ENCODE results near the gene CEP162. TPM values are rescaled to one million over a fixed set of nuclear protein-coding genes. Genes with fewer than 3 reads are reported as not detected.

CEP162 gene
- total RNA-seq, 6 experiments from 2014 or later = 1.7 to 3.8 (median 2.5) TPM

DNA sequence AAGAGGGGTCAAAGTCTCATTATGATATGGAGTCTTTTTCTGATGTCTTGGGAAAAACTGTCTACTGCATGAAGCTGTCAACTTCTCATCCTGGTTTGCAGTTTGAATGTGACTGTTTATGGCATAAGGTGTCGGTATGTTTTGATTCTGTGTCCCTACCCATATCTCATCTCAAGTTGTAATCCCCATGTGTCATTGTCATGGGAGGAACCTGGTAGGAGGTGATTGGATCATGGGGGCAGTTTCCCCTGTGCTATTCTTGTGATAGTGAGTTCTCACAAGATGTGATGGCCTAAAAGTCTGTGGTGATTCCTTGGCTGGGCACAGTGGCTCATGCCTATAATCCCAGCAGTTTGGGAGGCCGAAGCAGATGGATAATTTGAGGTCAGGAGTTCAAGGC, 146.2 kb downstream of the CEP162 start:
- intact Hi-C loops (cut with DNase I) = no loop called here
- no peaks in the 10 kb centered on the region for H3K36me3 ChIP-seq

DNA sequence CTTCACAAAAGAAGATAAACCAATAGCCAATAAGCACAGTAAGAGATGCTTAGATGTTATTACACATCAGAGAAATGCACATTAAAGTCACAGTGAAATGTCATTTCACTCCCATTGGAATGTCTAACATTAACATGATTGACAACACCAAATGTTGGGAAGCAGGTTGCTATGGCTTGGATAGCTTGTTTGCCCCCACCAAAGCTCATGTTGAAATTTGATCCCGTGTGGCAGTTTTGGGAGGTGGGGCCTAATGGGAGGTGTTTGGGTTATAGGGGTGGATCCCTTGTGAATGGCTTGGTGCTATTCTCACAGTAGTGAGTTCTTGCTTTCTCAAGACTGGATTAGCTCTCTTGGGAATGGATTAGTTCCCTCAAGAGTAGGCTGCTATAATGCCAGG, 149.1 kb downstream of the CEP162 start:
- Histone ChIP-seq H3K9me3 (no peaks in the 10 kb centered on the region), H3K27ac (no peak overlapping the region), H3K4me3 (no peak overlapping the region), H3K36me3 (no peaks in the 10 kb centered on the region), H3K4me1 (no peaks in the 10 kb centered on the region), H3K27me3 (no peaks in the 10 kb centered on the region)
- intact Hi-C loops (cut with DNase I) = no loop called here
- WGBS (ENCODE audit: insufficient coverage, low coverage, low lambda C conversion rate, missing lambda C conversion rate) = no CpG with 5 or more reads among the region's 1 CpG
- ATAC-seq (no peak), DNase-seq (no peak)
- TF ChIP-seq POLR2A (IDR thresholded peaks at IDR 0.05) = no peak
- TF ChIP-seq, protein P1, sequence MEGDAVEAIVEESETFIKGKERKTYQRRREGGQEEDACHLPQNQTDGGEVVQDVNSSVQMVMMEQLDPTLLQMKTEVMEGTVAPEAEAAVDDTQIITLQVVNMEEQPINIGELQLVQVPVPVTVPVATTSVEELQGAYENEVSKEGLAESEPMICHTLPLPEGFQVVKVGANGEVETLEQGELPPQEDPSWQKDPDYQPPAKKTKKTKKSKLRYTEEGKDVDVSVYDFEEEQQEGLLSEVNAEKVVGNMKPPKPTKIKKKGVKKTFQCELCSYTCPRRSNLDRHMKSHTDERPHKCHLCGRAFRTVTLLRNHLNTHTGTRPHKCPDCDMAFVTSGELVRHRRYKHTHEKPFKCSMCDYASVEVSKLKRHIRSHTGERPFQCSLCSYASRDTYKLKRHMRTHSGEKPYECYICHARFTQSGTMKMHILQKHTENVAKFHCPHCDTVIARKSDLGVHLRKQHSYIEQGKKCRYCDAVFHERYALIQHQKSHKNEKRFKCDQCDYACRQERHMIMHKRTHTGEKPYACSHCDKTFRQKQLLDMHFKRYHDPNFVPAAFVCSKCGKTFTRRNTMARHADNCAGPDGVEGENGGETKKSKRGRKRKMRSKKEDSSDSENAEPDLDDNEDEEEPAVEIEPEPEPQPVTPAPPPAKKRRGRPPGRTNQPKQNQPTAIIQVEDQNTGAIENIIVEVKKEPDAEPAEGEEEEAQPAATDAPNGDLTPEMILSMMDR (IDR thresholded peaks at IDR 0.05) = no peak

More for the DNA sequence above, 146.2 kb downstream of the CEP162 start:
- no peaks in the 10 kb centered on the region for H3K4me1 ChIP-seq
- H3K4me3 ChIP-seq = no peak overlapping the region
- H3K27me3 ChIP-seq = no peaks in the 10 kb centered on the region
- no peak for DNase-seq
- ATAC-seq = no peak
- TF ChIP-seq, protein P1 (IDR thresholded peaks at IDR 0.05) = no peak
- TF ChIP-seq POLR2A (IDR thresholded peaks at IDR 0.05) = no peak
- H3K27ac ChIP-seq = no peak overlapping the region
- whole genome bisulfite sequencing (ENCODE audit: insufficient coverage, low coverage, low lambda C conversion rate, missing lambda C conversion rate) = 44% methylated on average over 1 of the region's 2 CpGs
- H3K9me3 ChIP-seq = no peaks in the 10 kb centered on the region

DNA sequence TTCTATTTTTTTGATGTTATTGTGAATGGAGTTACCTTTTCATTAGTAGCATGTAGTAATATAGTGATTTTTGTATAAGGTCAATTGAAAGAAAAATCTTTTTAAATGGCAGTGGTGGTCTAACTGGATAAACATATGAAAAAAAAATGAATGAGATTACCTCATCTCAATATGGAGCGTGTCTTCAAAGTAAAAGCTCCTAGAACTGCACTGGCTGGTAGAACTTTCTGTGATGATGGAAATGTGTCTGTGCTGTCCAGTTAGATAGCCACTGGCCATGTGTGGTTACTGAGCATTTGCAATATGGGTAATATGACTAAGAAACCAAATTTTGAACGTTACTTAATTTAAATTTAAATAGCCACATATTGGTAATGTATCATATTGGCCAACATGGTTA, 149.8 kb downstream of the CEP162 start:
- Histone ChIP-seq H3K9me3 (no peaks in the 10 kb centered on the region), H3K27ac (no peak overlapping the region), H3K4me3 (no peak overlapping the region), H3K4me1 (no peaks in the 10 kb centered on the region), H3K36me3 (no peaks in the 10 kb centered on the region), H3K27me3 (no peaks in the 10 kb centered on the region)
- intact Hi-C loops (cut with DNase I) = no loop called here
- DNase-seq = no peak
- WGBS (ENCODE audit: insufficient coverage, low coverage, low lambda C conversion rate, missing lambda C conversion rate) = 52% methylated on average over 2 of the region's 2 CpGs
- no peak for ATAC-seq
- TF ChIP-seq, protein P1 (IDR thresholded peaks at IDR 0.05) = no peak
- no peak for TF ChIP-seq POLR2A (IDR thresholded peaks at IDR 0.05)

DNA sequence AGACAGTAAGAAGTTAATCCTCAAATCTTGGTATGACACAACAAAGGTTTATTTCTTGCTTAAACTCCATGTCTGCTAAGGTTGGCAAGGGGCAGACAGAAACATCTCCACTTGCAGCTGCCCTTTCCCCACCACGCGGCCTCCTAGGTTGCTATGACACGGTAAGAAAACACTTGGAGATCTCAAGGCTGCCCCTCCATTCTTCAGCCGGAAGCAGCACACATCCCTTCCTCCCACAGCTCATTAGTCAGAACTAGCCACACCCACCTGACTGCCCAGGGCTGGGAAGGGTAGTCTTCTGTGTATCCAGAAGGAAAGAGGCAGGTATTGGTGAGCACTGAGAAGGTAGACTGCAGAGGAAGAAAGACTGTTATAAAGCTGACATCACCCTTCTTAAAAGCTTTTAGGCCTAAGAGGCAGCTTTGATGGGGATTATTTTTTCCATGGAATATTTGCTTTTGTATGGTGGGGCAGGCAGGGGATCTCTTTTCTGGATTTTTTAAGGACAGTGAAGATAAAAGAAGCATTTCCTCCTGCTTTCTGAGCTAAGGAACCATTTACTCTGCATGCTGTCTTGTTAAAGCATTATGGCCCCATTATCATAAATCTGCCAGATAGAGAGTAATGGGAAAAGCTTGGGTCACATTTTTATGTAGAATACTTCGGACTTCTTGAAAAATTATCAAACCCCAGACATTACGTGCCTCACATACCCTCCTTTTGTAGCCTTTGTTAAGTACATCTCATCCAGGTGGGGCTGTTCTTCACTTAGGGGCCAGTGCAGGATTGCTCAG, 152.3 kb downstream of the CEP162 start:
- H3K36me3 ChIP-seq = no peaks in the 10 kb centered on the region
- no peak overlapping the region for H3K4me3 ChIP-seq
- H3K9me3 ChIP-seq = no peaks in the 10 kb centered on the region
- DNase-seq = no peak
- intact Hi-C loops (cut with DNase I) = no loop called here
- no peak for ATAC-seq
- 56% methylated on average over 6 of the region's 6 CpGs for whole genome bisulfite sequencing (ENCODE audit: insufficient coverage, low coverage, low lambda C conversion rate, missing lambda C conversion rate)
- no peaks in the 10 kb centered on the region for H3K4me1 ChIP-seq
- H3K27ac ChIP-seq = no peak overlapping the region
- H3K27me3 ChIP-seq = no peaks in the 10 kb centered on the region
- TF ChIP-seq, protein P1 (IDR thresholded peaks at IDR 0.05) = no peak
- no peak for TF ChIP-seq POLR2A (IDR thresholded peaks at IDR 0.05)

Other genes with a start within 250 kb of the CEP162 start
- gene MRAP2, start 193.9 kb downstream of the CEP162 start, total RNA-seq = under 1 TPM in 3 of 6 experiments, not detected in 3; 0.12 to 0.35 (median 0.12) TPM

Measured in right lobe of liver (tissue), 6 donors.